ENCODE measurements around the gene PRCP.

GRCh38 chr11:82890936-82891335 lies 9.3 kb downstream of the PRCP start:
- no peak for TF ChIP-seq POLR2A (IDR thresholded peaks at IDR 0.05; ENCODE audit: low read depth, low read length)
- no peak for TF ChIP-seq POLR2AphosphoS5 (IDR thresholded peaks at IDR 0.05; ENCODE audit: low read depth, low read length)
- no peak for TF ChIP-seq TAF1 (IDR thresholded peaks at IDR 0.05; ENCODE audit: borderline replicate concordance, low read depth, low read length)
